Hepatocyte (in vitro differentiated cells): Measurements from ENCODE around the gene TAS2R41. TPM values are rescaled to one million over a fixed set of nuclear protein-coding genes. Genes with fewer than 3 reads are reported as not detected.

ENCODE experiments used
- DNase-seq: peaks from one replicate; pipeline ENCODE4 v3.0.0-alpha.2; 2016; ENCODE audit warnings: low spot score
- H2AFZ ChIP-seq: fragments of 200-600 bp; sonication (generic); 2 replicates; pipeline ENCODE4 v1.6.0; 2016; ENCODE audit warnings: antibody characterized with exemption, mild to moderate bottlenecking
- H3K27ac ChIP-seq: fragments of 200-600 bp; sonication (generic); 2 replicates; pipeline ENCODE4 v1.5.1; 2016; ENCODE audit warnings: mild to moderate bottlenecking
- H3K27me3 ChIP-seq: fragments of 200-600 bp; sonication (generic); 2 replicates; pipeline ENCODE4 v1.6.1; 2016
- H3K36me3 ChIP-seq: fragments of 200-600 bp; sonication (generic); replicated peaks from 2 replicates; pipeline ENCODE4 v1.5.1; 2016; ENCODE audit warnings: low read depth; ENCODE audit not compliant: insufficient read depth
- H3K4me1 ChIP-seq: fragments of 200-600 bp; sonication (generic); 2 replicates; pipeline ENCODE4 v1.5.1; 2016; ENCODE audit warnings: mild to moderate bottlenecking, moderate library complexity; ENCODE audit not compliant: insufficient read depth
- H3K4me2 ChIP-seq: fragments of 200-600 bp; sonication (generic); 2 replicates; pipeline ENCODE4 v1.6.0; 2016
- H3K4me3 ChIP-seq: fragments of 200-600 bp; sonication (generic); 2 replicates; pipeline ENCODE4 v1.5.1; 2016; ENCODE audit warnings: mild to moderate bottlenecking
- H3K79me2 ChIP-seq: fragments of 200-600 bp; sonication (generic); 2 replicates; pipeline ENCODE4 v1.6.0; 2017; ENCODE audit warnings: mild to moderate bottlenecking
- H3K9me2 ChIP-seq: fragments of 200-600 bp; sonication (generic); replicated peaks from 2 replicates; pipeline ENCODE4 v1.6.0; 2017; ENCODE audit warnings: mild to moderate bottlenecking; ENCODE audit not compliant: insufficient read depth
- H3K9me3 ChIP-seq: fragments of 200-600 bp; sonication (generic); 2 replicates; pipeline ENCODE4 v1.5.1; 2016; ENCODE audit warnings: low read depth, mild to moderate bottlenecking
- H4K20me1 ChIP-seq: fragments of 200-600 bp; sonication (generic); 2 replicates; pipeline ENCODE4 v1.6.0; 2016; ENCODE audit warnings: mild to moderate bottlenecking; ENCODE audit not compliant: insufficient read depth, poor library complexity, severe bottlenecking
- EZH2 ChIP-seq: fragments of 200-600 bp; sonication (generic); IDR thresholded peaks from 2 replicates; pipeline ENCODE4 v1.6.1; 2016; ENCODE audit warnings: antibody characterized with exemption, mild to moderate bottlenecking, borderline replicate concordance
- EZH2phosphoT487 ChIP-seq: fragments of 200-600 bp; sonication (generic); IDR thresholded peaks from one replicate; pipeline ENCODE4 v1.6.1; 2018; ENCODE audit warnings: antibody characterized with exemption, mild to moderate bottlenecking, low read depth, moderate library complexity; ENCODE audit not compliant: unreplicated experiment, severe bottlenecking
- WGBS: methylation state at CpG from one replicate; pipeline ENCODE4 v1.1.6; 2016; ENCODE audit warnings: low lambda C conversion rate; ENCODE audit errors: missing lambda C conversion rate; 5-methylcytosine and 5-hydroxymethylcytosine counted together
- polyA plus RNA-seq: library from polyadenylated mRNA; unstranded; fragments of >200 nt; fragmentation: Nextera tagmentation; extraction: Ambion mirVana; gene quantifications from 2 replicates; pipeline ENCODE4 v1.2.1, GENCODE V29; 2016
- total RNA-seq: library from RNA; depleted of rRNA; stranded (reverse); fragments of >200 nt; gene quantifications from 2 replicates; pipeline ENCODE4 v1.2.3, GENCODE V29; 2014
- TF ChIP-seq, protein P1 (sequence below): fragments of 200-600 bp; sonication (generic); IDR thresholded peaks from 2 replicates; pipeline ENCODE4 v1.5.1; 2016; ENCODE audit warnings: antibody characterized with exemption, mild to moderate bottlenecking; ENCODE audit not compliant: poor library complexity

The TAS2R41 gene
- total and polyA plus RNA-seq, 2 experiments from 2014 or later, result not detected

DNA sequence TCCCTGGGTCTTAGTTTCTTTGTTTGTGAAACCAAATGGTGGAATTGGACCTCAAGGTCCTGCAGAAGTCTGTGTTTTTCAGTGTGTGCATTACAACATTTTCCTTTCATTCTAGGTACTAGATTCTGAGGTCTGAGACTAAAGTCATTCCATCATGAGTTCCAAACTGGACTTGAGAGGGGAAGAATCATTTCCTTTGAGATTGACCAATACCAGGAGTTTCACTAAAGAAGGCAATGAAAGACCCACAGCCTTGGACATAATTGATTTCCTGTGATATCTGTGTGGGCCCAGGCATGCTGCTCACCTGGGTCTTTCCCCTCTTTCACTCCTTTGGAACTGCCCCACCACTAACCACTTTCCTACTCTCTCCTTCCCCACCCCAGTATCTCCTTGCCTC, 18.2 kb downstream of the TAS2R41 start:
- Histone ChIP-seq H3K27ac (no peak overlapping the region), H3K4me2 (no peak overlapping the region)
- no peak for DNase-seq

DNA sequence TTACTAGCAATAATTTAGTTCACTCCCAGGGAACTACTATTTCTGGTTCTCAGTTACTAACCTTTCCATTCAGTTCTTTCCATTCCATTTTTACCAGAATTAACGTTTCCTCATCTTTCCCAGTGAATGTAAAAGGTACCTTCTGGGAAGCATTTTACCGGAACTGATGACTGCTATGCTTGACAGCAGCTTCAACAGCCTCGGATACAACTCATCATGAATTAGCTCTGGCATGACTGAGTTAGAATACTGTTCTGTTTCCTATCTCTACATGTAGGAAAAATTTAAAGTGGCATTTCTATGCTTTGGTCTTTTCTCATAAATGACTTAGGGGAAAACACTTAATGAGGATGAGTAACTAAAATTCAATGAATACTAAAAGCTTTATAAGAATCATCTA, 18.6 kb downstream of the TAS2R41 start:
- no peaks in the 10 kb centered on the region for H3K27me3 ChIP-seq
- H3K27ac ChIP-seq, result no peak overlapping the region
- no peaks in the 10 kb centered on the region for H3K36me3 ChIP-seq
- TF ChIP-seq EZH2phosphoT487 (no peak), EZH2 (no peak)
- H3K9me2 ChIP-seq, result no peaks in the 10 kb centered on the region
- no peak overlapping the region for H3K4me3 ChIP-seq
- H2AFZ ChIP-seq, result no peak overlapping the region
- no peaks in the 10 kb centered on the region for H3K9me3 ChIP-seq
- H3K4me1 ChIP-seq, result no peaks in the 10 kb centered on the region
- WGBS, result 74% methylated on average over 3 of the region's 3 CpGs
- no peaks in the 10 kb centered on the region for H4K20me1 ChIP-seq
- DNase-seq, result no peak
- no peaks in the 10 kb centered on the region for H3K79me2 ChIP-seq
- no peak overlapping the region for H3K4me2 ChIP-seq

More for the DNA sequence above, 18.2 kb downstream of the TAS2R41 start:
- no peaks in the 10 kb centered on the region for H4K20me1 ChIP-seq
- no peak overlapping the region for H3K4me3 ChIP-seq
- no peak overlapping the region for H2AFZ ChIP-seq
- TF ChIP-seq, protein P1, sequence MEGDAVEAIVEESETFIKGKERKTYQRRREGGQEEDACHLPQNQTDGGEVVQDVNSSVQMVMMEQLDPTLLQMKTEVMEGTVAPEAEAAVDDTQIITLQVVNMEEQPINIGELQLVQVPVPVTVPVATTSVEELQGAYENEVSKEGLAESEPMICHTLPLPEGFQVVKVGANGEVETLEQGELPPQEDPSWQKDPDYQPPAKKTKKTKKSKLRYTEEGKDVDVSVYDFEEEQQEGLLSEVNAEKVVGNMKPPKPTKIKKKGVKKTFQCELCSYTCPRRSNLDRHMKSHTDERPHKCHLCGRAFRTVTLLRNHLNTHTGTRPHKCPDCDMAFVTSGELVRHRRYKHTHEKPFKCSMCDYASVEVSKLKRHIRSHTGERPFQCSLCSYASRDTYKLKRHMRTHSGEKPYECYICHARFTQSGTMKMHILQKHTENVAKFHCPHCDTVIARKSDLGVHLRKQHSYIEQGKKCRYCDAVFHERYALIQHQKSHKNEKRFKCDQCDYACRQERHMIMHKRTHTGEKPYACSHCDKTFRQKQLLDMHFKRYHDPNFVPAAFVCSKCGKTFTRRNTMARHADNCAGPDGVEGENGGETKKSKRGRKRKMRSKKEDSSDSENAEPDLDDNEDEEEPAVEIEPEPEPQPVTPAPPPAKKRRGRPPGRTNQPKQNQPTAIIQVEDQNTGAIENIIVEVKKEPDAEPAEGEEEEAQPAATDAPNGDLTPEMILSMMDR, result no peak
- TF ChIP-seq EZH2 (no peak), EZH2phosphoT487 (no peak)
- no peaks in the 10 kb centered on the region for H3K9me3 ChIP-seq
- no peaks in the 10 kb centered on the region for H3K79me2 ChIP-seq
- H3K4me1 ChIP-seq, result no peaks in the 10 kb centered on the region
- H3K9me2 ChIP-seq, result no peaks in the 10 kb centered on the region
- H3K27me3 ChIP-seq, result no peaks in the 10 kb centered on the region
- H3K36me3 ChIP-seq, result no peaks in the 10 kb centered on the region

DNA sequence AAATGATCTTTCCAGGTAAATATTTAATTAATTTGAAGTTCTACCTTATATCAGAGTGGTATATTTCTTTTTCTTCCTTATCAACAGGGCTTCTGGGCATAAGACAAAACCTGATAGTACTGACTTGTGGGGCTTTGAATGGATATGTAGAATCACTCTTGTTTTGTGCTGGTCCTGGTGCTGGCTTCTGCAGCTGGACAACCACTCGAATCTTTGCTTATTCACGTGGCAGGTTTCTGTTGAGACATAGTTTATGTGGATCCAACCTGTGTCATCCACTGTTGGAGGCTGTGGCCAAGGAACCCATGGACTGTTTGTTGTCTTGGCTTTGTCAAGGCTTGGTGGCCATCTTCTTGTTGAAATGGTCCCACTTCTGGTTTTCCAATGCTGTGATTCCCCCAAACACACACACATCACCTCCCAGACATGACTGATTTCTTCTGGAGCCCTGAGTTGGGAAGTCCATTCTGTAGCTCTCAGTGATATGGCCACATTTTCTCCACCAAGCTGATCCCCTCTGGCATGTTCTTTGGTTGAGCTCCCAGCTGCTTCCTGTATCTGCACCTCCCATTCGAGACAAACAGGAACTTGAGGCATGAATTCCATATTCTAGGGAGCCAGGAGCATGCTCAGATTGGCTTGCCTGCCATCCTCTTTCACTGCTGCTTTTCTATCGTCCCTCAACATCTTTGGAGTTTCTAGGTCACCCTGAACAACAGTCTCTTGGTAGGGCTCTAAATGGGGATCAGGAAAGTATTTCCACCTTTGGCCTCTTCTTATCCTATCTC, 19.5 kb downstream of the TAS2R41 start:
- Histone ChIP-seq H3K79me2 (no peaks in the 10 kb centered on the region), H3K27ac (no peak overlapping the region), H3K4me1 (no peaks in the 10 kb centered on the region), H3K9me3 (no peaks in the 10 kb centered on the region), H3K27me3 (no peaks in the 10 kb centered on the region), H2AFZ (no peak overlapping the region), H3K36me3 (no peaks in the 10 kb centered on the region), H4K20me1 (no peaks in the 10 kb centered on the region), H3K9me2 (no peaks in the 10 kb centered on the region), H3K4me3 (no peak overlapping the region), H3K4me2 (no peak overlapping the region)
- TF ChIP-seq, protein P1, result no peak
- TF ChIP-seq EZH2 (no peak), EZH2phosphoT487 (no peak)
- DNase-seq, result no peak
- 92% methylated on average over 4 of the region's 4 CpGs for WGBS

DNA sequence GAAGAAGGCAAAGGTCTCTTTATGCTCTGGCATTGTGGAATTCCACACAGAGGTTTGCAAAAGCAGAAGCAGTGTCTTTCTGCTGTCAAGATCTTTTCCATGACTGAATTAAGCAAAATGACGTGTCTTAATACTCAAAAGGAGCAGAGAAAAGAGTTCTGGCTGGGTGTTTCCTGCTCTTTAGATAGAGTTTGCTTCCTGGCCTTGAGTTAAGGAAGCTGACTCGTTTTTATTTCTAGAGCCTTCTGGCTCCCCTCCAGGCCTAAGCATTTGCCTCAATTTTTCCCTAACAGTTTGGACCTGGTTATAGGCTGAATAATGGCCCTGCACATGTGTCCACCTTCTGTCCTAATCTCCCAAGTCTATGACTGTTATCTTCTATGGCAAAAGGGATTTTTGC, 21.6 kb downstream of the TAS2R41 start:
- no peaks in the 10 kb centered on the region for H3K36me3 ChIP-seq
- no peak overlapping the region for H3K27ac ChIP-seq
- no peak overlapping the region for H2AFZ ChIP-seq
- no peaks in the 10 kb centered on the region for H3K79me2 ChIP-seq
- DNase-seq, result peak; percentile 15
- H3K4me1 ChIP-seq, result no peaks in the 10 kb centered on the region
- no peak overlapping the region for H3K4me2 ChIP-seq
- no peaks in the 10 kb centered on the region for H3K9me2 ChIP-seq
- no peak overlapping the region for H3K4me3 ChIP-seq
- 57% methylated on average over 2 of the region's 2 CpGs for WGBS
- H4K20me1 ChIP-seq, result no peaks in the 10 kb centered on the region
- TF ChIP-seq EZH2phosphoT487 (no peak), EZH2 (no peak)
- TF ChIP-seq, protein P1, result no peak
- H3K9me3 ChIP-seq, result no peaks in the 10 kb centered on the region
- no peaks in the 10 kb centered on the region for H3K27me3 ChIP-seq
